Pons (tissue), 1 donor: ENCODE data around the gene OR5H2.
"Not testable (repeated sequence)": the region's sequence is repeated elsewhere in the genome, so short reads cannot be mapped to it uniquely, and the experiment has no call there.

Experiments
- DNase-seq: peaks from one replicate; pipeline ENCODE4 v3.0.0-alpha.2; 2016; ENCODE audit warnings: low spot score

Gene OR5H2

DNA sequence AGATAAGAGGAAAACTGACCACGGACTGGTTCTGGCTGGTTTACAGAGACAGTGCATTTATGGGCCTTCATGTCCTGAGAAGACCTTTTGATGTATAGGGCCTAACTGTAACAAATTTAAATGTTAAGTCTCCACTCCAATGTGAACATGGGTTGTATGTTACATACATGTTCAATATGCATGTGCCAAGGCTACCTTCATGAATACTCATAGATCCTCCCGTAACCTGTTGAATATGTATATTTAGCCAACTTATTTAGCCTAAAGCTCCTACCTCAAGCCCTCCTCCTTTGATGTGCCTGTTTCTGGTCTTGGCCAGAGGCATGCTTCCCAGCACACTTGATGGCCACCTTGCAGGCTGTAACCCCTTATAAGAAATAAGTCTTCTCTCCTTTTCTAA, at the start of gene OR5H2:
OR5H2 (plus strand) TSS at position 301 of the 400 bp plus-strand sequence. CDS start 398 bp downstream, outside the sequence.
- DNase-seq, result no peak

DNA sequence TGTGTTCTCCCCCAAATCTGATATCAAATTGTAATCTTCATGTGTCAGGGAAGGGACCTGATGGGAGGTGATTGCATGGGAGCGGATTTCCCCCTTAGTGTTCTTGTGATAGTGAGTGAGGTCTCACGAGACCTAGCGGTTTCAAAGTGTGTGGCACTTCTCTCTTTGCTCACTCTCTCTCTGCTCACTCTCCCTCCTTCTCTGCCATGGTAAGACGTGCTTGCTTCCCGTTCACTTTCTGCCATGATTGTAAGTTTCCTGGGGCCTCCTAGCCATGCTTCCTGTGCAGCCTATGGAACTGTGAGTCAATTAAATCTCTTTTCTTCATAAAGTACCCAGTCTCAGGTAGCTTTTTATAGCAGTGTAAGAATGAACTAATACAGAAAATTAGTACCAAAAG, 48.8 kb upstream of the OR5H2 start:
- no peak for DNase-seq

DNA sequence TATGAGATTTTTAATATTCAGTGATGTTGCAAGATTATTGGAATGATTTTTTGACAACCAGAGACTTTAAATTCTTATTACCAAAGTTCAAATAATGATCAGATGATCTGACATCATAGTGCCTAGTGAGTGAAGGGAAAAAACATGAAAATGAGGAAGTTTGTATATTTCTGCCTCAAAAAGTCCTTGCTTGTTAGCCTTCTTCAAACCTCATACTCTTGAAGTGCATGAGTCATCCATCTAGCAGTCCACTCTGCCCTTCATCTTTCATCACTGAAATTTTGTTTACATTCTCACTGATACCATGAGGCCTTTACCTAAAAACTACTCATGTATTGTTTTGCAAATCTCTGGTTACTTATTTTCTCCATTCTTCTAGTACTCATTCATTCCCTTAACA, 42.2 kb upstream of the OR5H2 start:
- no peak for DNase-seq

DNA sequence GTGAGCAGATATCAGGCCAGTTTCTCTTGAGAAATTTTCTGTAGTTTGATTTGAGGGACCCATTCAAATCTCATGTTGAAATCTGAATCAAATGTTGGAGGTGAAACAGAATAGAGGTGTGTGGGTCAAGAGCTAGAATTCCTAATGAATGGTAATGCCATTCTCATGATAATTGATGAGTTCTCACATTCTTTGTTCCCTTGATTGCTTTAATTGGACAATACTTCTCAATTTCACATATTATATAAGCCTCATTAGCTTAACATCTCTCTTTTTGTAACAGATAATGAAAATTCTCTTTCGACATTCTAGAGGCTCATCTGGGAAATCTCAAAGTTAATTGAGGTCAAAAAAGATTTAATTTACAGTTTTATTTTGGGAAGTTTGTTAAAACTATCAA, 40.1 kb upstream of the OR5H2 start:
- DNase-seq, result no peak

DNA sequence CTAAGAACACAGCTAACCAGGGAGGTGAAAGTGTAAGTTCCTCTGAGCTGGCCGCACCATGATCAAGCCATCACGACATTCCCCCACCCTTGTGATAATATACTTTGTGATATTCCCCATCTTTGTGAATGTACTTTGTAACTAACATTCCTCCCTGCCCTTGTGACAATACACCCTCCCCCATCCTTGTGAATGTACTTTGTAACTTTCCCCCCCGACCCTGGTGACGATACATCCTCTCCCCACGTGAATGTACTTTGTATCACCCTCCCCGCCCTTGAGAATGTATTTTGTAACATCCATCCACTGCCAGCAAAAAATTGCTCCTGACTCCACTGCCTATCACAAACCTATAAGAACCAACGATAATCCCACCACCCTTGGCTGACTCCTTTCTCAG, 38.5 kb upstream of the OR5H2 start:
- DNase-seq, result no peak

DNA sequence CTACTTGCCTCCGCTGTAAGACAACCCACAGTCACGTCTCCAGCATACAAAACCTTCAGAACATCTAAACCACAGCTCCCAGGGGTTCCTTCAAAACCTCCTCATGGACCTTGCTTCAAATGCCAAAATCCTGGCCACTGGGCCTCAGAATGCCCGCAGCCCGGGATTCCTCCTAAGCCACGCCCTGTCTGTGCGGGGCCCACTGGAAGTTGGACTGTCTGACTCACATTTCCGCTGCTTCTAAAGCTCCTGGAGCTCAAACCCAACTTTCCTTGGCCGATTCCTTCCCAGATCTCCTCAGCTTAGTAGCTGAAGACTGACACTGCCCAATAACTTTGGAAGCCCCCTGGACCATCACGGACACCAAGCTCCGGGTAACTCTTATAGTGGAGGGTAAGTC, 36.2 kb upstream of the OR5H2 start:
- DNase-seq, result no peak

DNA sequence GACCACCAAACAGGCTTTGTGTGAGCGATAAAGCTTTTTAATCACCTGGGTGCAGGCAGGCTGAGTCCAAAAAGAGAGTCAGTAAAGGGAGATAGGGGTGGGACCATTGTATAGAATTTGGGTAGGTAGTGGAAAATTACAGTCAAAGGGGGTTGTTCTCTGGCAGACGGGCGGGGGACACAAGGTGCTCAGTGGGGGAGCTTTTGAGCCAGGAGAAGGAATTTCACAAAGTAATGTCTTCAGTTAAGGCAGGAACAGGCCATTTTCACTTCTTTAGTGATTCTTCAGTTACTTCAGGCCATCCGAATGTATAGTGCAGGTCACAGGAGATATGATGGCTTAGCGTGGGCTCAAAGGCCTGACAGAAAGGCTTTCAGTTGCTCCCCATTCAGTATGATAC, 26.3 kb upstream of the OR5H2 start:
- not testable (repeated sequence) for DNase-seq

DNA sequence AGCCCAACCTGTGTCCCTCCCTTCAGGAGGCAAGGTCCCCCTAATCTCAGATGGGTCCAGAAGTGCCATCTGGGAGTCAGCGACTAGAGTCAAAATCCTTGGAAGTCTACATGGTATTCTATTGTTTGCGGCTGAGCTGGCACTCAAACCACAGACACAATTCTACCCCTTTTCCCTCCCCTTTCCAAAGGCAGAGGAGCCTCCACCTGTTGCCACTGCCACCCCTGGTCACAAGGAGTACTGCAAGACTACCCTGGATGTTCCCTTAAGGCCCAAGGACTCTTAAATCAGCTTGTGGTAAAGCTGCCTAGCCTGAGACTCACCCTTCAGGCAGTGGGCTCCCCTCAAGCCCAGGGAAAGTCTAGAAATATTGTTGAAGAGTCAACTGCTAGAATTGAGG, 22.6 kb upstream of the OR5H2 start:
- no peak for DNase-seq

DNA sequence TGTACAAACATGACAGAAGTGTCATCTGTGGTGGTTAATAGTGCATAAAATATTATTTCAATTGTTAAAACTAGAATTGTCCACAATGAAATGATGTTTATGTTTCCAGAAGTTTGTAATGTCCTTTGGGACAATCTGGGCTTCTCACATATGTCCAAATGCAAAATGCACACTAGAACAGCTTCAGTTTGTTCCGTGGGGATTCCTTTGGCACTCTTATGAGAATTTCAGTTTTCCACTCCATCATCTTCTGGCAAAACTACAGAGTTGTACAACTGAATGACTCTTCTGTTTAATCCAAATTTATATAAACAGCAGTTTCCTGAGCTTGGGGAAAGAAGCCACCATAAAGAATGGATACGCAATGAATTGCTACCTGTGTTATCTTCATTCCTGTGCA, 20.3 kb upstream of the OR5H2 start:
- no peak for DNase-seq

DNA sequence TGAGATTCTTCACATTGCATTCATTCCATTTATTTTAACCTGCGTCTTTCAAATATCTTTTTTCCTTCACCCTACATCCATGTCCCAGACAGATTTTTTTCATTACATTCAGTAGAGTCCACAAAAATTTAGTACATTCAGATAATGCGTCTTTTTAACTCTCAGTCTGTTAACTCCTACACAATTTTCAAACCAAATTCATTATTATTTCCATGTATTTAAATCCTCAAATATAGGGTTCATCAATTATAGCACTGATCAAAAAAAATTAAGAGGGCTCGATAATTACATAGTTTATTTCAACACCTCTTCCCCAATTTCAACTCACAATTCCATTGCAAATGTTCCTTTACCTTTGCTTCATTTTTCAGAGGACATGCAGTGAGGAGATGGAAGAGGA, 18.4 kb upstream of the OR5H2 start, which contains the start of gene OR5H6:
OR5H6 (plus strand) TSS at position 301 of the 400 bp plus-strand sequence; CDS start at position 390, 89 bp downstream.
- no peak for DNase-seq

DNA sequence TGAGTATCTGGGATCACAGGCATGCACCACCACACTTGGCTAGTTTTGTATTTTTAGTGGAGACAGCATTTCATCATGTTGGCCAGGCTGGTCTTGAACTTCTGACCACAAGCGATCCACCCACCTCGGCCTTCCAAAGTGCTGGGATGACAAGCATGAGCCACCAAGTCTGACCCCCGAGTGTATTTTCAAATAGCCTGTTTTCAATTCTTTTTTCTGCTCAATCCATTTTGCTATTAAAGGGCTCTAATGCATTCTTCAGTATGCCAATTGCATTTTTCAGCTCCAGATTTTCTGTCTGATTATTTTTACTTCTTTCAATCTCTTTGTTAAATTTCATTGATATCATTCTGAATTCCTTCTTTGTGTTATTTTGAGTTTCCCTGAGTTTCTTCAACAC, 12.5 kb upstream of the OR5H2 start:
- DNase-seq, result no peak

DNA sequence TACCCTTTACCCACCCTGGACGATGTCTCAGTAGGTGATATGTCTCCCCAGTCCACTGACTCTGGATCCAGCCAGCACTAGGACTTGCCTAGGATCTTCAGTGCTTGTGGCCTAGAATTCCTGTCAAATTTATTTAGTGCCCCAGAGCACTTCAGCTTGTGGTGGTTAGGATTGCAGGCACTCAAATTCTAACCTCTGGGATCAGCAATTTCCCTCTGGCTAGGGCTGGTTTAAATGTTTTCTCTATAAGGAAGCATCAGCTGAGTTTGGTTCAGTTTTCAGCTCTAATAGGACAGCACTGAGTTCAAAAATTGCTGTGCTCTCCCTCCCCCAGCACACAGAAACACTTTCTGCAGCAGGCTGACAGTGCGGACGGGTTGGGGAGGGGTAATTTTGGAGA, 10.2 kb upstream of the OR5H2 start:
- DNase-seq, result no peak

DNA sequence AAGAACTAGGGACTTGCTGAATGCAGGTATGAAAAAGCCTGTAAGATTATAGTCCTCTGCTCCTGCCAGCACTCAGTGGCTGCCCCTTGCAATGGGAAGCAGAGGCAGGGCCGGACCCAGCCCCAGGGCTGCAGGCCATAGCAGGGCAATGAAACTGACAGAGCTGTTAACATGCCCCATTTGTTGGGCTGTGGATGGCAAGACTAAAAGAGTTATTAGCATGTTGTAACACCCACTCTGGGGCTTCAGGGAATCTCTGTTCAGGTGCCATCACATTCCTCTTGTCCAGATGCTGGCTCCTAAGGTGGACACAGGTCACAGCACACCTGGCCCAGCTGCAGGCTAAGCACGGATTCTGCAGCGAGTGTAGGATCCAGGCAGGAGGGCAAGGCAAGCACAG, 7.4 kb upstream of the OR5H2 start:
- DNase-seq, result no peak

DNA sequence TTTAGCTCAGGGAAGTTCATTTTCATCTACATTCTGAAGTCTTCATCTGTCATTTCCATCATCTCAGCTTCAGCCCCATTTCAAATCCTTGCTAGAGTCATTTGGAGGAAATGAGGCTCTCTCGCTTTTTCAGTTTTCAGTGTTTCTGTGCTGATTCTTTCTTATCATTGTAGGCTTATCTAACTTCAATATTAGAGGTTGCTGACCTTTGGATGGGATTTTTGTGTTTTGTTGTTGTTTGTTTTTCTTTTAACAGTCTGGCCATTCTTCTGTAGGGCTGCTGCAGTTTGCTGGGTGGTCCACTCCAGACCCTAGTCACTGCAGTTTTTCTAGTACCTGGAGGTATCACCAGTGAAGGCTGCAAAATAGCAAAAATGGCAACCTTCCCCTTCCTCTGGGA, 8.6 kb downstream of the OR5H2 start:
- no peak for DNase-seq

DNA sequence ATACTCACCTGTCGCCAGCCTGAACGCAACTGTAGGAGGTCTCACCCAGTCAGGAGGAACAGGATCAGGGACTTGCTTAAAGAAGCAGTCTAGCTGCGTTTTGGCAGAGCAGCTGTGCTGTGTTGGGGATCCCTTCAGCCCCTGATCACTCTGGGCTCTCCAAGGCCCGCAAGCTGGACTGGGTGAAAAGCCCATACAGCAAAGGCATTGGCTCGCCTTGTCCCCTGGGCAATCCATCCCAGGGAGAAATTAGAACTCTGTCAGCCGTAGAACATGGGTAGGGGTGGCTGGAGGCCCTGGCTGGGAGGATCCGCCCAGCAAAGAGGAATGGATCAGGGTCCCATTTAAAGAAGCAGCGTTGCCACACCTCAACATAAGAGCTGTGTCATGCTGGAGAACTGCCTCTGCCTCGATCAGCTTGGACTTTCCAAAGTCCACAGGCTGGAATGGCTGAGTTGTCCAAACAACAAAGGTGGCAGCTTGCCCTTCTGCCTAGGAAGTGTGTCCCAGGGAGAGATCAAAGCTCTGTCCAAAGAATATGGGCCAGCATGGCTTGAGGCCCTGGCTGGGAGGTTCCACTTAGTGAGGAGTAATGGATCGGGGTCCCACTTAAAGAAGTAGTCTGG, 9.1 kb downstream of the OR5H2 start:
- DNase-seq, result no peak

DNA sequence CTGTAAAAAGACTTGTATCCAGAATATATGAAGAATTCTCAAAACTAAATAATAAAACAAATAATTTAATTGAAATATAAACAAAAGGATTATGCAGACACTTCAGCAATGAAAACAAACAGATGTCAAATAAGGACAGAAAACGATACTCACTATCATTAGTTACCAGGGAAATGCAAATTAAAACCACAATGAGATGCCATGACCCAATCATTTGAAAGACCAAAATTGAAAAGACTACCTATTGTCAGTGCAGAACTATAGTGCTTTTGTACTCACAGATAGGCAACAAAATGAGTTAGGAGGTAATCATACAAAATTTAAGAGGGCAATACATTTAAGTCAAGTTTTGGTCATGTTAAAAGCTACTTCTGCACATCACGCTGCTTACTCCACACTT, 39.8 kb downstream of the OR5H2 start:
- DNase-seq, result no peak

DNA sequence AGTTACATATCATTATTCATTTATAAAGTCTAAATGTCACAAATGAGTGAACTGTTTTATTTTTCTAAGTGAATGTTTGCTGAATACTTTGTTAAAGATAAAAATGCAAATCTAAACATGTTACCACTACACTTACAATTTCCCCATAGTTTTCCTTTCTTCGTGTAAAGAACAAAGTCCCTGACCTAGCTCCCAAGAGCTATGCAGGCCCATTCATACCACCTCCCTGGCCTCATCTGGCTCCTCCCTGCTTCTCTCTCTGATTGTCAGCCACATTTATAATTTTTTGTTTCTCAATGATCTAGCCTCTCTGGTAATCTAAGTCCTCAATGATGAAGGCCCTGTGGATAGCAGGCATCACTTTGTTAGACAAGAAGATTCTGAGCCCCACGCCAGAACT, 40.4 kb downstream of the OR5H2 start:
- no peak for DNase-seq

DNA sequence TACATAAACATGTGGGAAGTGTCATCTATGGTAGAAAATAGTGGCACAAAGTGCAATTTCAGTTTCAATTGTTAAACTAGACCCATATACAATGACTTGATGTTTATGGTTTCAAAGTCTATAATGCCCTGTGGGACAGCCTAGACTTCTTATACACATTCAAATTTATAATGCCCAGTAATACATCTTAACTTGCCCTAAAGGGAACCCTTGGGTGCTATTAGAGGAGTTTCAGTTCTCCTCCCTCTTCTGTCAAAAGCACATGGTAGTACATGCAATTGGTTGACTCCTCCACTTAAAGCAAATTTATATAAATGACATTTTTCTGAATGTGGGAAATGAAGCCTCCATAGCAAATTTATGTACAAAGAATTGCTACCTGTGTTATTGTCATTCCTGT, 41.1 kb downstream of the OR5H2 start:
- no peak for DNase-seq

DNA sequence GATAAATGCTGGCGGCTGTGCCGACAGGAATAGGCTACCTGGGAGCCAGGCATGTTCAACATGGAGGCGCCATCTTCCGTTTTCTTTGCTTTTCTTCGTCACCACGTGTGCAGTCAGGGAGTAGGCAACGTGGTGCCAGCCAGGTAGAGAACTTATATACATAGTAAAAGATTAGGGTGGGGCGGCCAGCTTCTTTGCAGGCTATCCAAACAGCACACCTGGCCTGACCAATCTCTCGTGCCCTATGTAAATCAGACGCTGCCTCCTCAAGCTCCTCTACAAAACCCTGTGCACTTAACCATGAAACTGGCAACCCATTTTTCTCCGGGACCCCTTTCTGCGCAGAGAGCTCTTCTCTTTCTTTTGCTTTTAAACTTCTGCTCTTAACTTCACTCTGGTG, 42.8 kb downstream of the OR5H2 start:
- no peak for DNase-seq

DNA sequence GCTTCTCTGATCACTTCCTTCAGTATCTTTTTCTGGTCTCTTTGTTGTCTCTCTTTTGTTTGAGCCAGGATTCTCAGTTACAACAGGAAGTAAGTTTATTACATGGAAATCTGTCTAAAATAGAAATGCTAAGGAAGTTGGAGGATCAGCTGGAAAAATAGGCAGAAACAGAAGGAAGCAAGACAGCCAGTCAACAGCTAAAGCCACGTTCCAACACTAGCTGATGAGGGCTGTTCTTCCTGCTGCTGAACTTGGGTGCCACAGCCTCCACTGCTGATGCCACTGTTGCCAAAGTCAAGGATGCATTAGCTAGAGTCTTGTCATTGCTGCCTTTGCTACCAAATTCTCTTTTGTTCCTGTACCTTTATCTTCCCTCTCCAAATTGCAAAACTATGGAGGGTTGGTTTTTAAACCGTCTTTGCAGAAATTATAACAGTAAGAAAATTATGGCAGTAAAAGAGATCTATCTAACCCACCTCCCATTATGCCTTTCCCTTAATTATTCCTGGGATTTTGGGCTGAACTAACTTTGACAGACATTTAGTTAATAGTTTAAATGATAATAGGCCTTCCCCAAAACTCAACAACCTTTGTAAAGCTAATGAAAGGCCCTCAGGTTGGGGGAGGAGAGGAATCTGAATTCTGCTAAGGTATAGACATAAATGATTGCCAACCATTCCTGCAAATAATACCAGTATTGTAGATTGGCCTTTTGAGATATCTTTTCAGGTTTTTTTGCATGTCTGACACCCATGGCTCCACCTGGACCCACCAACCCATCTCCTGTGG, 44.0 kb downstream of the OR5H2 start:
- DNase-seq, result no peak

DNA sequence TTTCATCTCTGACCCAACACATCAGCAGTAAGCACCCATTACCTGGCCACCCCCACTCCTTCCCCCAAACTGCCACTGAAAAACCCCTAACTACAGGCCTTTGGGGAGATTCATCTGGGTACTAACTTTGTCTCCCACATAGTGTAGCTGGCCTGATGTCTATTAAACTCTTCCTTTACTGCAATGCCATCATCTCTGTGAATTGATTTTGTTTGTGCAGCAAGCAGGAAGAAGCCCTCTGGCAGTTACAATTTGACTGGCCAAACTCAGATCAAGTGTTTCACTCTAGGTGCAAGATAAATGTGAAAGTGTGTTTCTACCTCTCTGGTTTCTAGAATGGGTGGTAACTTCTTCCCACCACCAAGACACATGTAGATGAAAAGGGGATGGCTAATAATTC, 44.6 kb downstream of the OR5H2 start:
- no peak for DNase-seq

DNA sequence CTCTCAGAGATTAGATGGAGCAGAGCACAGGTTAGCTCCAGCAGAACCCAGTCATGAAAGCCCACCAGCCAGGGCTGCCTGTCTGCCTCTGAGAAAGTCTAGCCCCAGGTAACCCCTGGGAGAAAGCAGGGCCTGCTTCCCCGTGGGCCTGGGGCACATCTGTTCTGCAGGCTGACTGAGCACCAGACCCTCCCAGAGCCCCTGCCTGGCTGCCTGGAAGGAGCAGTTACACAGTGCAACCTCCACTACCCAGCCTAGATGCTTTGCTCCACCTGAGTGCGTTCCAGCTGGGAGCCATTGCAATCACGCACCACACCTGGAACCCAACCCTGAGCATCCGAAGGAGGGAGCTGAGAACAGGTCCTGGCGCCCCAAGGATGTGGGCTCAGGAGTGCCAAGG, 46.6 kb downstream of the OR5H2 start:
- no peak for DNase-seq

DNA sequence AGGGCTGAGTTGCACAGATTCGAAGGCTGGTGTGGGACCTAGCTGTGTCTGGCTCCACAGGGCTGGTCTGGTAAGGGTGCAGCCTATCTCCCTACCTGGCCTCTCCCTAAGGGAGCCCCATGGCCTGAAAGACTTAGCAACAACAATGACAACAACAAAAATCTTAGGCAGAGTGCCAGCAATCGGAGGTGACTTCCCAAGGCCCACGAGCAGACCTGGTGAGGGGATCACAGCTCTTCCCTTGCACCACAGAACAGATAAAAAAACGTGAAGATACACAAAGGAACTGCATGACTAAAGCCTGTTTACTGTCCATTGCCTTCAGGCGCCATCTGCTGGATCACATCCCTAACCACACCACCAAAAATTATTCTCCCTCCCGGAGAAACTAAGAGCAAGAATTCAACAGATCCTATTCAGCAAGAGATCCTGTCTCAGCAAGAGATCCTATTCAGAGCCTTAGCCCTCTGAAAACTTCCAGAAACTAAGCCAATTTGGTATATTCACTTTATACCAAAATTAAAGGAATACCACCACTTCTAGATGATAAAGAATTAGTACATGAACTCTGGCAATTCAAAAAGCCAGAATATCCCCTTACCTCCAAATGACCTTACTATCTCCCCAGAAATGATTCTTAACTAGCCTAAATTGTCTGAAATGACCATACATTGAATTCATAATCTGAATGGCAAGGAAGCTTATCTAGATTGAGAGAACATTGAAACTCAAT, 47.3 kb downstream of the OR5H2 start:
- peak; percentile 79 for DNase-seq
